Myocyte (in vitro differentiated cells): ENCODE results near the gene LY9. TPM values are rescaled to one million over a fixed set of nuclear protein-coding genes. Genes with fewer than 3 reads are reported as not detected.

ENCODE experiments used
- DNase-seq: peaks from one replicate; pipeline ENCODE4 v3.0.0-alpha.2; 2012; ENCODE audit warnings: low read depth
- polyA plus RNA-seq: library from polyadenylated mRNA; unstranded; fragments of >200 nt; gene quantifications from one replicate; pipeline ENCODE4 v1.2.1, GENCODE V29; 2012; ENCODE audit warnings: missing spikeins
- total RNA-seq: library from RNA; depleted of rRNA; stranded (reverse); fragments of >200 nt; gene quantifications from 2 replicates; pipeline ENCODE4 v1.2.3, GENCODE V29; 2014

The LY9 gene
- total RNA-seq = not detected in 2 replicates
- not detected for polyA plus RNA-seq

GRCh38 chr1:160795951-160796383, at the start of gene LY9:
Gene LY9 (plus strand): TSS chr1:160796174. CDS start chr1:160796188, 14 bp downstream.
- DNase-seq = peak; percentile 20

- no peak for DNase-seq
Measured at GRCh38 chr1:160746836-160747500, 49.0 kb upstream of the LY9 start.

GRCh38 chr1:160747717-160748116, 48.3 kb upstream of the LY9 start:
- no peak for DNase-seq

- DNase-seq = no peak
Measured at GRCh38 chr1:160748181-160748877, 47.6 kb upstream of the LY9 start.

GRCh38 chr1:160748878-160749269, 47.1 kb upstream of the LY9 start:
- DNase-seq = no peak

GRCh38 chr1:160750608-160751007, 45.4 kb upstream of the LY9 start:
- DNase-seq = no peak

- DNase-seq = no peak
Measured at GRCh38 chr1:160752406-160752805, 43.6 kb upstream of the LY9 start.

GRCh38 chr1:160752924-160753323, 43.0 kb upstream of the LY9 start:
- DNase-seq = no peak

GRCh38 chr1:160753594-160753993, 42.4 kb upstream of the LY9 start:
- no peak for DNase-seq

- DNase-seq = no peak
Measured at GRCh38 chr1:160755461-160755860, 40.5 kb upstream of the LY9 start.

GRCh38 chr1:160755911-160756848, 39.8 kb upstream of the LY9 start:
- no peak for DNase-seq

- DNase-seq = no peak
Measured at GRCh38 chr1:160756849-160757201, 39.1 kb upstream of the LY9 start.

- DNase-seq = no peak
Measured at GRCh38 chr1:160758521-160758920, 37.5 kb upstream of the LY9 start.

- DNase-seq = no peak
Measured at GRCh38 chr1:160759740-160760139, 36.2 kb upstream of the LY9 start.

- DNase-seq = no peak
Measured at GRCh38 chr1:160761046-160761445, 34.9 kb upstream of the LY9 start.

GRCh38 chr1:160761886-160762285, 34.1 kb upstream of the LY9 start:
- DNase-seq = peak; percentile 14

- DNase-seq = no peak
Measured at GRCh38 chr1:160763993-160764392, 32.0 kb upstream of the LY9 start.

GRCh38 chr1:160767395-160768294, 28.3 kb upstream of the LY9 start:
- DNase-seq = no peak

GRCh38 chr1:160768295-160768657, 27.7 kb upstream of the LY9 start:
- DNase-seq = peak; percentile 22

- DNase-seq = no peak
Measured at GRCh38 chr1:160772331-160772730, 23.6 kb upstream of the LY9 start.

- DNase-seq = no peak
Measured at GRCh38 chr1:160773093-160773492, 22.9 kb upstream of the LY9 start.
